Neural progenitor cell (in vitro differentiated cells): ENCODE results near the gene CEACAM16. TPM values are rescaled to one million over a fixed set of nuclear protein-coding genes. Genes with fewer than 3 reads are reported as not detected.

ENCODE experiments used
- DNase-seq: peaks from one replicate; pipeline ENCODE4 v3.0.0-alpha.2; 2016; ENCODE audit warnings: low spot score
- H2AFZ ChIP-seq: fragments of 200-600 bp; sonication (generic); replicated peaks from 2 replicates; pipeline ENCODE4 v1.6.1; 2016; ENCODE audit warnings: antibody characterized with exemption
- H3F3A ChIP-seq: fragments of 200-600 bp; sonication (generic); 2 replicates; pipeline ENCODE4 v1.6.1; 2016; ENCODE audit warnings: antibody characterized with exemption, low read depth
- H3K27ac ChIP-seq: fragments of 200-600 bp; sonication (generic); 2 replicates; pipeline ENCODE4 v1.5.1; 2016; ENCODE audit warnings: mild to moderate bottlenecking
- H3K27me3 ChIP-seq: fragments of 200-600 bp; sonication (generic); 2 replicates; pipeline ENCODE4 v1.6.1; 2016; ENCODE audit warnings: mild to moderate bottlenecking, moderate library complexity
- H3K36me3 ChIP-seq: fragments of 200-600 bp; sonication (generic); 2 replicates; pipeline ENCODE4 v1.5.1; 2016
- H3K4me1 ChIP-seq: fragments of 200-600 bp; sonication (generic); 2 replicates; pipeline ENCODE4 v1.6.1; 2016; ENCODE audit warnings: mixed run types
- H3K4me2 ChIP-seq: fragments of 200-600 bp; sonication (generic); 2 replicates; pipeline ENCODE4 v1.6.1; 2016
- H3K4me3 ChIP-seq: fragments of 200-600 bp; sonication (generic); 2 replicates; pipeline ENCODE4 v1.5.1; 2016
- H3K79me2 ChIP-seq: fragments of 200-600 bp; sonication (generic); 2 replicates; pipeline ENCODE4 v1.6.1; 2016; ENCODE audit warnings: low read depth
- H3K9ac ChIP-seq: fragments of 200-600 bp; sonication (generic); 2 replicates; pipeline ENCODE4 v1.6.1; 2016
- H3K9me3 ChIP-seq: fragments of 200-600 bp; sonication (generic); 2 replicates; pipeline ENCODE4 v1.5.1; 2016; ENCODE audit warnings: low read depth
- H4K20me1 ChIP-seq: fragments of 200-600 bp; sonication (generic); 2 replicates; pipeline ENCODE4 v1.6.1; 2016; ENCODE audit warnings: low read depth
- H3K27ac Mint-ChIP-seq: 3 replicates; pipeline ENCODE4 v1.8.0; 2021; ENCODE audit warnings: mixed read lengths
- H3K27me3 Mint-ChIP-seq: 2 replicates; pipeline ENCODE4 v1.8.0; 2022; ENCODE audit warnings: low read depth, mild to moderate bottlenecking, inconsistent platforms, moderate library complexity, mixed read lengths; ENCODE audit not compliant: insufficient read depth
- H3K36me3 Mint-ChIP-seq: 3 replicates; pipeline ENCODE4 v1.8.0; 2021; ENCODE audit warnings: mixed read lengths
- H3K4me1 Mint-ChIP-seq: 3 replicates; pipeline ENCODE4 v1.8.0; 2021; ENCODE audit warnings: mixed read lengths
- H3K4me3 Mint-ChIP-seq: 3 replicates; pipeline ENCODE4 v1.8.0; 2021; ENCODE audit warnings: mild to moderate bottlenecking, moderate library complexity, mixed read lengths
- H3K9me3 Mint-ChIP-seq: 3 replicates; pipeline ENCODE4 v1.8.0; 2020; ENCODE audit warnings: mixed read lengths
- EZH2 ChIP-seq: fragments of 200-600 bp; sonication (generic); IDR thresholded peaks from 2 replicates; pipeline ENCODE4 v1.6.1; 2017; ENCODE audit warnings: antibody characterized with exemption, mild to moderate bottlenecking, moderate library complexity
- EZH2phosphoT487 ChIP-seq: fragments of 200-600 bp; sonication (generic); IDR thresholded peaks from 2 replicates; pipeline ENCODE4 v1.6.1; 2017; ENCODE audit warnings: antibody characterized with exemption
- total RNA-seq: library from RNA; depleted of rRNA; stranded (reverse); fragments of >200 nt; gene quantifications from 2 replicates; pipeline ENCODE4 v1.2.3, GENCODE V29; 2015; ENCODE audit warnings: low replicate concordance
- TF ChIP-seq, protein P1 (sequence below): fragments of 200-600 bp; sonication (generic); IDR thresholded peaks from 2 replicates; pipeline ENCODE4 v1.5.1; 2017; ENCODE audit warnings: antibody characterized with exemption, mild to moderate bottlenecking

Gene CEACAM16
- total RNA-seq, 1 donor from 2014 or later, result not detected

DNA sequence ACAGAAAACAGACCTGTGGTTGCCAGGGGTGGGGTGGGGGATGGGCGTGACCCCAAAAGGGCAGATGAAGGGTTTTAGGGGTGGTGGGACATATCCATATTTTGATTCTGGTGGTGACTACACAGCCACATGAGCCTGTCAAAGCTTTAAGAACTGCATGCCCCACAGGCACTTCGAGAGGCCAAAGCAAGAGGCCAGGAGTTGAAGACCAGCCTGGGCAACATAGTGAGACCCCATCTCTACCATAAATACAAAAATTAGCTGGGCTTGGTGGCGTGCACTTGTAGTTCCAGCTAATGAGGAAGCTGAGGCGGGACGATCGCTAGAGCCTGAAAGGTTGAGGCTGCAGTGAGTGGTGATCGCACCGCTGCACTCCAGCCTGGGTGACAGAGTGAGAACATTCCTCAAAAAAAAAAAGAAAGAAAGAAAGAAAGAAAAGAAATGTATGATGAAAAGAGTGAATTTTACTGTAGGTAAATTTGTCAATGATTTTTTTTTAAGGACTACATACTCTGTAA, 30.6 kb downstream of the CEACAM16 start:
- Histone ChIP-seq H4K20me1 (no peaks in the 10 kb centered on the region), H3K4me2 (no peak overlapping the region), H3K9ac (no peak overlapping the region), H3K27ac (no peak overlapping the region), H3K9me3 (no peaks in the 10 kb centered on the region), H3K36me3 (no peaks in the 10 kb centered on the region), H3K79me2 (no peaks in the 10 kb centered on the region), H3F3A (no peaks in the 10 kb centered on the region), H3K4me3 (no peak overlapping the region), H2AFZ (no peak overlapping the region), H3K4me1 (no peaks in the 10 kb centered on the region), H3K27me3 (no peaks in the 10 kb centered on the region)
- H3K4me3 Mint-ChIP-seq, result no peak overlapping the region
- H3K9me3 Mint-ChIP-seq, result no peaks in the 10 kb centered on the region
- H3K36me3 Mint-ChIP-seq, result no peaks in the 10 kb centered on the region
- TF ChIP-seq EZH2 (no peak), EZH2phosphoT487 (no peak)
- TF ChIP-seq, protein P1, sequence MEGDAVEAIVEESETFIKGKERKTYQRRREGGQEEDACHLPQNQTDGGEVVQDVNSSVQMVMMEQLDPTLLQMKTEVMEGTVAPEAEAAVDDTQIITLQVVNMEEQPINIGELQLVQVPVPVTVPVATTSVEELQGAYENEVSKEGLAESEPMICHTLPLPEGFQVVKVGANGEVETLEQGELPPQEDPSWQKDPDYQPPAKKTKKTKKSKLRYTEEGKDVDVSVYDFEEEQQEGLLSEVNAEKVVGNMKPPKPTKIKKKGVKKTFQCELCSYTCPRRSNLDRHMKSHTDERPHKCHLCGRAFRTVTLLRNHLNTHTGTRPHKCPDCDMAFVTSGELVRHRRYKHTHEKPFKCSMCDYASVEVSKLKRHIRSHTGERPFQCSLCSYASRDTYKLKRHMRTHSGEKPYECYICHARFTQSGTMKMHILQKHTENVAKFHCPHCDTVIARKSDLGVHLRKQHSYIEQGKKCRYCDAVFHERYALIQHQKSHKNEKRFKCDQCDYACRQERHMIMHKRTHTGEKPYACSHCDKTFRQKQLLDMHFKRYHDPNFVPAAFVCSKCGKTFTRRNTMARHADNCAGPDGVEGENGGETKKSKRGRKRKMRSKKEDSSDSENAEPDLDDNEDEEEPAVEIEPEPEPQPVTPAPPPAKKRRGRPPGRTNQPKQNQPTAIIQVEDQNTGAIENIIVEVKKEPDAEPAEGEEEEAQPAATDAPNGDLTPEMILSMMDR, result no peak
- DNase-seq, result no peak
- peaks cover 16% of the 10 kb centered on the region for H3K27me3 Mint-ChIP-seq
- H3K27ac Mint-ChIP-seq, result no peak overlapping the region
- H3K4me1 Mint-ChIP-seq, result no peaks in the 10 kb centered on the region

GRCh38 chr19:44731081-44731480, 32.1 kb downstream of the CEACAM16 start:
- Histone ChIP-seq H3F3A (no peaks in the 10 kb centered on the region), H2AFZ (no peak overlapping the region), H3K4me2 (no peak overlapping the region), H4K20me1 (no peaks in the 10 kb centered on the region), H3K36me3 (no peaks in the 10 kb centered on the region), H3K79me2 (no peaks in the 10 kb centered on the region), H3K9me3 (no peaks in the 10 kb centered on the region), H3K4me1 (no peaks in the 10 kb centered on the region), H3K27ac (no peak overlapping the region), H3K27me3 (no peaks in the 10 kb centered on the region), H3K9ac (no peak overlapping the region), H3K4me3 (no peak overlapping the region)
- H3K4me3 Mint-ChIP-seq, result no peak overlapping the region
- TF ChIP-seq, protein P1, result no peak
- TF ChIP-seq EZH2phosphoT487 (no peak), EZH2 (no peak)
- H3K27me3 Mint-ChIP-seq, result peaks cover 19% of the 10 kb centered on the region
- H3K36me3 Mint-ChIP-seq, result no peaks in the 10 kb centered on the region
- no peaks in the 10 kb centered on the region for H3K9me3 Mint-ChIP-seq
- H3K4me1 Mint-ChIP-seq, result no peaks in the 10 kb centered on the region
- no peak overlapping the region for H3K27ac Mint-ChIP-seq
- DNase-seq, result no peak

- Mint-ChIP-seq H3K36me3 (no peaks in the 10 kb centered on the region), H3K9me3 (no peaks in the 10 kb centered on the region), H3K27me3 (peaks cover 19% of the 10 kb centered on the region), H3K4me1 (no peaks in the 10 kb centered on the region), H3K4me3 (no peak overlapping the region), H3K27ac (peak overlapping the region; percentile 7)
- Histone ChIP-seq H2AFZ (no peak overlapping the region), H3K4me2 (no peak overlapping the region), H3K9ac (no peak overlapping the region), H3K4me3 (no peak overlapping the region), H3K27me3 (no peaks in the 10 kb centered on the region), H4K20me1 (no peaks in the 10 kb centered on the region), H3K4me1 (no peaks in the 10 kb centered on the region), H3F3A (no peaks in the 10 kb centered on the region), H3K9me3 (no peaks in the 10 kb centered on the region), H3K27ac (no peak overlapping the region), H3K79me2 (no peaks in the 10 kb centered on the region), H3K36me3 (no peaks in the 10 kb centered on the region)
- no peak for DNase-seq
- no peak for TF ChIP-seq EZH2
- no peak for TF ChIP-seq EZH2phosphoT487
- TF ChIP-seq, protein P1, result no peak
These were observed 32.7 kb downstream of the CEACAM16 start for GRCh38 chr19:44731622-44732021.
